ENCODE data around the gene ZSCAN22.

Gene ZSCAN22

DNA sequence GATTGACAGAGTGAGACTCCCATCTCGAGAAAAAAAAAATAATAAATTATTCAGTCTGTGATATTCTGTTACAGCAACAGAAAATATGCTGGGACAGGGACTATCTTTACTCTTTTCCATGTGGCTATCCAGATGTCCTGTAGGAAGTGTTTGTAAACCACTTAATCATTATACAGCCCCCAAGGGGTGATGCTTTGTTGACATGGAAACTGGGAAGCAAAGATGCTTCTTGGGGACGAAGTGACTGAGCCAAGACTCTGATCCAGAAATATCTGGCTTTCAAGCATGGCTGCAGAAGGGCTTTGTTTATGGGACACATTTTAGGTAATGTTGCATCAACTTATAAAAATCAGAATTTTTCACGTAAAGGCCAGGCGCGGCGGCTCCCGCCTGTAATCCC lies 42.6 kb upstream of the ZSCAN22 start:
- TF ChIP-seq, protein P1, sequence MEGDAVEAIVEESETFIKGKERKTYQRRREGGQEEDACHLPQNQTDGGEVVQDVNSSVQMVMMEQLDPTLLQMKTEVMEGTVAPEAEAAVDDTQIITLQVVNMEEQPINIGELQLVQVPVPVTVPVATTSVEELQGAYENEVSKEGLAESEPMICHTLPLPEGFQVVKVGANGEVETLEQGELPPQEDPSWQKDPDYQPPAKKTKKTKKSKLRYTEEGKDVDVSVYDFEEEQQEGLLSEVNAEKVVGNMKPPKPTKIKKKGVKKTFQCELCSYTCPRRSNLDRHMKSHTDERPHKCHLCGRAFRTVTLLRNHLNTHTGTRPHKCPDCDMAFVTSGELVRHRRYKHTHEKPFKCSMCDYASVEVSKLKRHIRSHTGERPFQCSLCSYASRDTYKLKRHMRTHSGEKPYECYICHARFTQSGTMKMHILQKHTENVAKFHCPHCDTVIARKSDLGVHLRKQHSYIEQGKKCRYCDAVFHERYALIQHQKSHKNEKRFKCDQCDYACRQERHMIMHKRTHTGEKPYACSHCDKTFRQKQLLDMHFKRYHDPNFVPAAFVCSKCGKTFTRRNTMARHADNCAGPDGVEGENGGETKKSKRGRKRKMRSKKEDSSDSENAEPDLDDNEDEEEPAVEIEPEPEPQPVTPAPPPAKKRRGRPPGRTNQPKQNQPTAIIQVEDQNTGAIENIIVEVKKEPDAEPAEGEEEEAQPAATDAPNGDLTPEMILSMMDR (IDR thresholded peaks at IDR 0.05; ENCODE audit: borderline replicate concordance, insufficient read depth, low read depth, low read length) = no peak
- H3K4me3 ChIP-seq (ENCODE audit: low read depth, low read length) = no peak overlapping the region

- H3K4me3 ChIP-seq (ENCODE audit: low read depth, low read length) = no peak overlapping the region
- TF ChIP-seq, protein P1 (IDR thresholded peaks at IDR 0.05; ENCODE audit: borderline replicate concordance, insufficient read depth, low read depth, low read length) = no peak
Measured at GRCh38 chr19:58291943-58292342, 34.9 kb upstream of the ZSCAN22 start.

- TF ChIP-seq, protein P1 (IDR thresholded peaks at IDR 0.05; ENCODE audit: borderline replicate concordance, insufficient read depth, low read depth, low read length) = no peak
- no peak overlapping the region for H3K4me3 ChIP-seq (ENCODE audit: low read depth, low read length)
Measured at GRCh38 chr19:58294743-58295374, 31.9 kb upstream of the ZSCAN22 start.

DNA sequence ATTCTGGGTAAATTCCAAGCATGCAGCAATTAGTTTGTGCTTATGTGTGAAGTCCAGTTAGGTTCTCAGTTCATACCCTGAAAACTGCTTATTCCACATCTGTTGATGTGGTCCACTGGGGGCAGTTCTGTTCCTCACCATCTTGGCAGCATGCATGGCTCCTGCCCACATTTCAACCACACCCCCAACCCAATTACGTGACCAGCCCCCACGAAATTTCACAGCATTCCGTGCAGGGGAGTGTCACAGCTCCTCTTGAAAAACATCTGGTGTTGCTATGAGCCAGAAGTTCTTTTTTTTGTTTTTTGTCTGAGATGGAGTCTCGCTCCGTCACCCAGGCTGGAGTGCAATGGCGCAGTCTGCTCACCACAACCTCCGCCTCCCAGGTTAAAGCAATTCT lies 30.7 kb upstream of the ZSCAN22 start:
- TF ChIP-seq, protein P1 (IDR thresholded peaks at IDR 0.05; ENCODE audit: borderline replicate concordance, insufficient read depth, low read depth, low read length) = no peak
- H3K4me3 ChIP-seq (ENCODE audit: low read depth, low read length) = no peak overlapping the region

GRCh38 chr19:58300620-58301019 lies 26.2 kb upstream of the ZSCAN22 start:
- no peak overlapping the region for H3K4me3 ChIP-seq (ENCODE audit: low read depth, low read length)
- TF ChIP-seq, protein P1 (IDR thresholded peaks at IDR 0.05; ENCODE audit: borderline replicate concordance, insufficient read depth, low read depth, low read length) = no peak

DNA sequence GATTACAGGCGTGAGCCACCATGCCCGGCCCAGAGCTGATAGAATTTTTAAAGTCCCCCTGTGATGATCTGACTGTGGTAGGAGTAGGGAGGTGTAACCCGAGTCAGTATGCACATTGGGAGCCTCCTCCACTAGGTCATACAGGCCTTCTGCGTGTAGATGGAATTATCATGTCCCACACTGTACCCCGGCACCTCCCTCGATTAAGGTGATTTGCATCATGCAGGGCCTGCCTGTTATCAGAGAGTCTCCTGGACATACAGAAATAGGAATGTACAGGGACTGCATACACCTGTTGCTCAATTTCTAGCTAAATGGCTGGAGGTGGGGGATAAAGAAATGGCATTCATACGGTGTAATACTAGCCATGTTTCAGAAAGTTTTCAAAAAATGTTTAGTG lies 22.5 kb upstream of the ZSCAN22 start:
- TF ChIP-seq, protein P1 (IDR thresholded peaks at IDR 0.05; ENCODE audit: borderline replicate concordance, insufficient read depth, low read depth, low read length) = no peak
- H3K4me3 ChIP-seq (ENCODE audit: low read depth, low read length) = no peak overlapping the region

DNA sequence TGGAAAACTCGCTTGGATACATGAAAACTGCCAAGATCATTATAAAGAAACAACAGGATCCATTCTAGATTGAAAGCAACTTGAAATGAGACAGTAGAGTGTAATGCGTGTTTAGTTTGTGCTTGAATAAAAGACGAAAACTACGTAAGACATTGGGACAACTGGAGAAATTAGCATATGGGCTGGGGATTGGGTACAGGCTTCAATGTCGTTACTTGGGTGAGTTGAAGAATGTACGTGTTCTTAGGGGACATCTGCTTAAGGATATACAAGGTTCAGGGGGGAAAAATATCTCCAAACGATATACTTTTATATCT lies 22.1 kb upstream of the ZSCAN22 start:
- TF ChIP-seq, protein P1 (IDR thresholded peaks at IDR 0.05; ENCODE audit: borderline replicate concordance, insufficient read depth, low read depth, low read length) = no peak
- peak overlapping the region; percentile 31 for H3K4me3 ChIP-seq (ENCODE audit: low read depth, low read length)
